Measurements from ENCODE around the gene SLC4A4. TPM values are rescaled to one million over a fixed set of nuclear protein-coding genes. Genes with fewer than 3 reads are reported as not detected.

Gene SLC4A4
- total RNA-seq, 1 experiment from 2014 or later: 1.1 TPM

GRCh38 chr4:71604785-71605184, 266.0 kb downstream of the SLC4A4 start:
- H3K36me3 Mint-ChIP-seq: peaks cover 10% of the 10 kb centered on the region
- no peak overlapping the region for H3K4me3 Mint-ChIP-seq
- H3K27me3 Mint-ChIP-seq (ENCODE audit: low read depth): no peaks in the 10 kb centered on the region
- H3K27ac Mint-ChIP-seq: no peak overlapping the region
- ATAC-seq: no peak
- H3K4me1 Mint-ChIP-seq: peaks cover 9% of the 10 kb centered on the region
- POLR2A ChIA-PET: no interaction called here
- CTCF ChIA-PET: no interaction called here
- TF ChIP-seq NR2C2 (CRISPR knock-in tag; IDR thresholded peaks at IDR 0.05): no peak
- TF ChIP-seq CREM (CRISPR knock-in tag; IDR thresholded peaks at IDR 0.05): no peak
- TF ChIP-seq SMAD4 (CRISPR knock-in tag; IDR thresholded peaks at IDR 0.05): no peak
- TF ChIP-seq, protein P1, sequence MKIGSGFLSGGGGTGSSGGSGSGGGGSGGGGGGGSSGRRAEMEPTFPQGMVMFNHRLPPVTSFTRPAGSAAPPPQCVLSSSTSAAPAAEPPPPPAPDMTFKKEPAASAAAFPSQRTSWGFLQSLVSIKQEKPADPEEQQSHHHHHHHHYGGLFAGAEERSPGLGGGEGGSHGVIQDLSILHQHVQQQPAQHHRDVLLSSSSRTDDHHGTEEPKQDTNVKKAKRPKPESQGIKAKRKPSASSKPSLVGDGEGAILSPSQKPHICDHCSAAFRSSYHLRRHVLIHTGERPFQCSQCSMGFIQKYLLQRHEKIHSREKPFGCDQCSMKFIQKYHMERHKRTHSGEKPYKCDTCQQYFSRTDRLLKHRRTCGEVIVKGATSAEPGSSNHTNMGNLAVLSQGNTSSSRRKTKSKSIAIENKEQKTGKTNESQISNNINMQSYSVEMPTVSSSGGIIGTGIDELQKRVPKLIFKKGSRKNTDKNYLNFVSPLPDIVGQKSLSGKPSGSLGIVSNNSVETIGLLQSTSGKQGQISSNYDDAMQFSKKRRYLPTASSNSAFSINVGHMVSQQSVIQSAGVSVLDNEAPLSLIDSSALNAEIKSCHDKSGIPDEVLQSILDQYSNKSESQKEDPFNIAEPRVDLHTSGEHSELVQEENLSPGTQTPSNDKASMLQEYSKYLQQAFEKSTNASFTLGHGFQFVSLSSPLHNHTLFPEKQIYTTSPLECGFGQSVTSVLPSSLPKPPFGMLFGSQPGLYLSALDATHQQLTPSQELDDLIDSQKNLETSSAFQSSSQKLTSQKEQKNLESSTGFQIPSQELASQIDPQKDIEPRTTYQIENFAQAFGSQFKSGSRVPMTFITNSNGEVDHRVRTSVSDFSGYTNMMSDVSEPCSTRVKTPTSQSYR (CRISPR knock-in tag; IDR thresholded peaks at IDR 0.05): no peak
- TF ChIP-seq MYBL2 (CRISPR knock-in tag; IDR thresholded peaks at IDR 0.05): no peak
- TF ChIP-seq NR1H2 (CRISPR knock-in tag; IDR thresholded peaks at IDR 0.05): no peak
- no peak for TF ChIP-seq RORB (CRISPR knock-in tag; IDR thresholded peaks at IDR 0.05)
- TF ChIP-seq TCF7 (CRISPR knock-in tag; IDR thresholded peaks at IDR 0.05; ENCODE audit: low read depth): no peak
- TF ChIP-seq MXD4 (CRISPR knock-in tag; IDR thresholded peaks at IDR 0.05; ENCODE audit: borderline replicate concordance): no peak
- no peak for TF ChIP-seq ZSCAN18 (CRISPR knock-in tag; IDR thresholded peaks at IDR 0.05)
- H3K9me3 Mint-ChIP-seq: peaks cover 13% of the 10 kb centered on the region
- DNase-seq (ENCODE audit: low spot score): no peak

DNA sequence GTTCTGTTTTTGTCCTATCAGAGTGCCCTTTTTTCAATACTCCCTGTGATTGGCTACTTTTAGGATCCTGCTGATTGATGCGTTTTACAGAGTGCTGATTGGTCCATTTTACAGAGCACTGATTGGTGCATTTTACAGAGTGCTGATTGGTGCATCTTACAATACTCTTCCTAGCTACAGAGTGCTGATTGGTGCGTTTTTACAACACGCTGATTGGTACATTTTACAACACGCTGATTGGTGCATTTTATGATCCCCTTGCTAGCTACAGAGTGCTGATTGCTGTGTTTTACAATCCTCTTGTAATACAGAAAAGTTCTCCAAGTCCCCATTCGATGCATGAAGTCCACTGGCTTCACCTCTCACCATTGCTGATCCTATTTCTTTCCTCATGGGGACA, 268.3 kb downstream of the SLC4A4 start:
- H3K27me3 Mint-ChIP-seq (ENCODE audit: low read depth): no peaks in the 10 kb centered on the region
- H3K9me3 Mint-ChIP-seq: peaks cover 13% of the 10 kb centered on the region
- ChIA-PET POLR2A (no interaction called here), CTCF (no interaction called here)
- peaks cover 10% of the 10 kb centered on the region for H3K36me3 Mint-ChIP-seq
- peaks cover 9% of the 10 kb centered on the region for H3K4me1 Mint-ChIP-seq
- TF ChIP-seq FOXK1 (CRISPR knock-in tag; IDR thresholded peaks at IDR 0.05): no peak
- TF ChIP-seq ZSCAN18 (CRISPR knock-in tag; IDR thresholded peaks at IDR 0.05): no peak
- no peak for TF ChIP-seq ZNF317 (CRISPR knock-in tag; IDR thresholded peaks at IDR 0.05; ENCODE audit: borderline replicate concordance, low read depth)
- no peak for TF ChIP-seq NFE2L1 (CRISPR knock-in tag; IDR thresholded peaks at IDR 0.05)
- no peak for TF ChIP-seq NFYB (CRISPR knock-in tag; conservative IDR thresholded peaks at IDR 0.05; ENCODE audit: low read depth)
- no peak for TF ChIP-seq FOXJ3 (CRISPR knock-in tag; IDR thresholded peaks at IDR 0.05; ENCODE audit: borderline replicate concordance)
- TF ChIP-seq, protein P2, sequence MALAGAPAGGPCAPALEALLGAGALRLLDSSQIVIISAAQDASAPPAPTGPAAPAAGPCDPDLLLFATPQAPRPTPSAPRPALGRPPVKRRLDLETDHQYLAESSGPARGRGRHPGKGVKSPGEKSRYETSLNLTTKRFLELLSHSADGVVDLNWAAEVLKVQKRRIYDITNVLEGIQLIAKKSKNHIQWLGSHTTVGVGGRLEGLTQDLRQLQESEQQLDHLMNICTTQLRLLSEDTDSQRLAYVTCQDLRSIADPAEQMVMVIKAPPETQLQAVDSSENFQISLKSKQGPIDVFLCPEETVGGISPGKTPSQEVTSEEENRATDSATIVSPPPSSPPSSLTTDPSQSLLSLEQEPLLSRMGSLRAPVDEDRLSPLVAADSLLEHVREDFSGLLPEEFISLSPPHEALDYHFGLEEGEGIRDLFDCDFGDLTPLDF (CRISPR knock-in tag; IDR thresholded peaks at IDR 0.05): no peak
- TF ChIP-seq SOX15 (CRISPR knock-in tag; IDR thresholded peaks at IDR 0.05): no peak
- TF ChIP-seq, protein P3, sequence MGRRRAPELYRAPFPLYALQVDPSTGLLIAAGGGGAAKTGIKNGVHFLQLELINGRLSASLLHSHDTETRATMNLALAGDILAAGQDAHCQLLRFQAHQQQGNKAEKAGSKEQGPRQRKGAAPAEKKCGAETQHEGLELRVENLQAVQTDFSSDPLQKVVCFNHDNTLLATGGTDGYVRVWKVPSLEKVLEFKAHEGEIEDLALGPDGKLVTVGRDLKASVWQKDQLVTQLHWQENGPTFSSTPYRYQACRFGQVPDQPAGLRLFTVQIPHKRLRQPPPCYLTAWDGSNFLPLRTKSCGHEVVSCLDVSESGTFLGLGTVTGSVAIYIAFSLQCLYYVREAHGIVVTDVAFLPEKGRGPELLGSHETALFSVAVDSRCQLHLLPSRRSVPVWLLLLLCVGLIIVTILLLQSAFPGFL (CRISPR knock-in tag; IDR thresholded peaks at IDR 0.05; ENCODE audit: borderline replicate concordance): no peak
- H3K4me3 Mint-ChIP-seq: no peak overlapping the region
- DNase-seq (ENCODE audit: low spot score) (no peak), ATAC-seq (no peak)
- no peak overlapping the region for H3K27ac Mint-ChIP-seq
